ACHN (cell line): ENCODE measurements around the gene SUPT4H1.
"Not testable (repeated sequence)": the region's sequence is repeated elsewhere in the genome, so short reads cannot be mapped to it uniquely, and the experiment has no call there.

Experiments
- DNase-seq: peaks from one replicate; pipeline ENCODE4 v3.0.0-alpha.2; 2015
- in situ Hi-C: cut with HindIII; loops from 2 replicates; pipeline ENCODE4 v1.10.0; 2017; ENCODE audit warnings: low sequenced_read_pairs, low pct_ligation_motif_present, low pct_unique_long_range_greater_than_20kb

Gene SUPT4H1

DNA sequence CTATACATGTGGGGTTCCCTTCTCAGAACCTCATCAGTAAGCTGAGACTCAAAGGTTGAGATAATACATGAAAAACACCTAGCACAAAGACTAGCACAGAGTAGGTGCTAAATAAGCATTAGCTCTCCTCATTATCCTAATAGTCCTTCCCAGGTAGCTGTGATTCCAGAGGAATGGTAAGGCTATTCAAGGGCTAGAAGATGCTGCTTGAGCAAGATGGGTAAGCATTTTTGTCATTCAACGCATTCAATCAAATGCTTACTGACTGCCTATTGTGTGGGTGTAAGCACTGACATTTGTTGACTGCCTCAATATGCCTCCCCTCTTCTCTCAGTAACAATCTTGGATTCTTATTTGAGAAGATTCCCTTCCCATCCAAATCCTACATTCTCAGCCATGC lies 4.0 kb downstream of the SUPT4H1 start:
- in situ Hi-C loops: no loop called here
- DNase-seq: no peak

GRCh38 chr17:58345500-58345899 lies 6.5 kb downstream of the SUPT4H1 start:
- in situ Hi-C loops: no loop called here

GRCh38 chr17:58344791-58345157 lies 7.2 kb downstream of the SUPT4H1 start:
- in situ Hi-C loops: no loop called here
- DNase-seq: no peak

More at GRCh38 chr17:58345500-58345899, 6.5 kb downstream of the SUPT4H1 start:
- DNase-seq: no peak

DNA sequence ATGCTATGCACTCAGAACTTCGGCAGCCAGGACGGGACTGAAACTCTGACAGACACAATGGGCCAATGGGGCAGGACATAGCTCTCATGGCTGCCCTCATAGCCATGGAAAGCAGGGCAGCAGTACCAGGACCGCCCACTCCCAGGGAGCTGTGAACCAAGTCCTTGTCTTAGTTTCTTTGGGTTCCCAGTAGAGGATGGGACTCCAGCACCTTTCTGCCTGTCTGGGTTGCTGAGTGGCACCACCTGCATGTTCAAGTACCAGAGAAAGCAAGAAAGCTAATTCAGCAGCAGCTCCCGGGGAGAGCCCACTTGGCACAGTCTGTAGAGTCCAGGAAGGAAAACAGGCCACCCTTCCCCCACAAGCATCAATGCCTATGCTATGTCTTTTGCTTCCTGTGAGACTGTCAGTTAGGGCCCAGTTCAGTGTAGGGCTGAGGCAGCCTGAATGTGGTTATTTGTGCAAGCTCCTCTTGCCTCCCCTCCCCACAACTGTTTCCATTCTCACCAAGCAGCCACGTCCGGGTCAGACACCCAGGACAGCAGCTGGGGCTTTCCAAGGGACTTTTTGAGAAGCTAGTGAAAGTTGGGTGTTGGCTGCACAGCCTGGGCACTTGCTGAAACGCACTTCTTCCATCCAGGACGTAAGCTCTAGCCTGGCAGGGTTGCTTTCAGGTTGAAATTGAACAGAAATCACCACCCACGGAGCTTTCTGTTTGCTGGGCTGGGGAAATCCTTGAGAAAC lies 7.8 kb downstream of the SUPT4H1 start:
- DNase-seq: no peak
- in situ Hi-C loops: no loop called here

GRCh38 chr17:58343131-58343530 lies 8.9 kb downstream of the SUPT4H1 start:
- in situ Hi-C loops: no loop called here
- no peak for DNase-seq

DNA sequence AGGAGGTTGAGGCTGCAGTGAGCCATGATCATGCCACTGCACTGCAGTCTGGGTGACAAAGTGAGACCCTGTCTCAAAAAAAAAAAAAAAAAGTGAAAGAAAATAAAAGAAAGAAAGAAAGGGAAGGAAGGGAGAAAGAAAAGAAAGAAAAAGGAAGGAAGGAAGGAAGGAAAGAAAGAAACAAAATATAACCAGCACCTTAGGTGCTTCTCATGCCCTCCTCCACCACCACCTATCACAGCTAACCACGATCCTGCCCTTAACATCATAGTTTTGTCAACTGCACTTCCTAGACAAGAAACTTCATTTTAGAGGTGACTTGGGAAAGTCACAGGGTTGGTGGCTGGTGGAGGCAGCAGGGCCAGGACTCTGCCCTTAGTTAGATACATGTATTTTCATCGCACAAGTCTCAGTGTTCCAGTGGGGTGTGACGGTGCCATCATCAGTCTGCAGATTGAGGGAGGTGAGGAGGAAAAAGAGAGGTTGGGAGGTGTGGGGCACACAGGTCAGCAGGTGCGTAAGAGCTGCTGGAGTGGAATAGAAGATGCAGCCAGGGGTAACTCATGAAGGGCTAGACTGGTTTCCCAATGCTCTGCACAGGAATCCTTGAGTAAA lies 10.0 kb downstream of the SUPT4H1 start:
- DNase-seq: no peak
- in situ Hi-C loops: no loop called here

DNA sequence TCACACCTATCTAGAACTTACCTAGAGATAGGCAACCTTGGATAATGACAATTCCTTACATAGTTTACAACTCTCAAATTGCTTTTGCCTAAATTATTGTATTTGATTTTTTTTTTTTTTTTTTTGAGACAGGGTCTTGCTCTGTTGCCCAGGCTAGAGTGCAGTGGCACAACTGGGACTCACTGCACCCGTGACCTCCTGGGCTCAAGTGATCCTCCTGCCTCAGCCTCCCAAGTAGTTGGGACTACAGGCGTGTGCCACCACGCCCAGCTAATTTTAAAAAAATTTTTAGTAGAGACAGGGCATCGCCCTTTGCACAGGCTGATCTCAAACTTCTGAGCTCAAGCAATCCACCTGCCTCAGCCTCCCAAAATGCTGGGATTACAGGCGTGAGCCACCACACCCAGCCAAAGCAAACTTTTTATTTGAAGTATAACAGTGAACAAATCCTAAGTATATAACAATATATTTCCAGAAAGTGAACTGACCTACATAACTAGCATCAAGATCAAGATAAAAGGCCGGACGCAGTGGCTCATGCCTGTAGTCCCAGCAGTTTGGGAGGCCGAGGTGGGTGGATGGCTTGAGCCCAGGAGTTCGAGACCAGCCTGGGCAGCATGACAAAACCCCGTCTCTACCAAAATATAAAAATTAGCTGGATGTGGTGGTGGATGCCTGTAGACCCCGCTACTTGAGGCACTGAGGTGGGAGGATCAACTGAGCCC lies 10.7 kb downstream of the SUPT4H1 start:
- in situ Hi-C loops, DNase-seq: not testable (repeated sequence)

- DNase-seq: no peak
- in situ Hi-C loops: no loop called here
Measured at GRCh38 chr17:58340405-58340876, 11.6 kb downstream of the SUPT4H1 start.

DNA sequence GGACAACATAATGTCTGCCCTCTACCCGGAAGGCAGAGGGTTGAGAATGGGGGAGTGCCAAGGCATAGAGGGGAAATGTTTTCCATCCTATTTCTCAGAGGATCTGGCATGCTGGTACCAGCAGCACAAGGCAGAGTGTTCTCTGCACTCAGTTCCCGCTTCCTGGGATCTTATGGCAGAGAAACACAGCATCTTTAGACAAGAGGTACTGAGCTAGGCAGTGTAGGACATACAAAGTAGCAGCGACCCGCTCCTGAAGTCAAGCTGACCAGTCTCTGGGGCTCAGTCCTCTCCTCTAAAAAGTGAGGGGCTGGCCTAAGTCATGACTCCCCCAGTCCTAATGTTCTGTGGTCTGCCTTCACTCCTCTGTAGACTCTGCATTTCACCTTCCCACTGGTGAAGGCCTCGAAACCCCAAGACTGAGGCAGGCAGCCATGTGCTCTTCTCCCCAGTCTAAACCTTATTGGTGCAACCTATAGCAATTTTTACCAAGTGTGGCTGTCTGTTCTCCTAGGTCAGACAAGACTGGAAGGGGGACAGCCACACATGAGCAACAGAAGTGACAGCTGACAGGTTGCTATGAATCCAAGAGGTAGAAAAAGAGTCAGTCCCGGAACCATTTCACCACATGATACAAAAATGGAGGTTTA lies 12.1 kb downstream of the SUPT4H1 start:
- in situ Hi-C loops: no loop called here
- DNase-seq: no peak

GRCh38 chr17:58338841-58339754 lies 12.9 kb downstream of the SUPT4H1 start:
- in situ Hi-C loops: no loop called here
- peak; percentile 42 for DNase-seq

- no peak for DNase-seq
- in situ Hi-C loops: no loop called here
Measured at GRCh38 chr17:58338454-58338840, 13.6 kb downstream of the SUPT4H1 start.

DNA sequence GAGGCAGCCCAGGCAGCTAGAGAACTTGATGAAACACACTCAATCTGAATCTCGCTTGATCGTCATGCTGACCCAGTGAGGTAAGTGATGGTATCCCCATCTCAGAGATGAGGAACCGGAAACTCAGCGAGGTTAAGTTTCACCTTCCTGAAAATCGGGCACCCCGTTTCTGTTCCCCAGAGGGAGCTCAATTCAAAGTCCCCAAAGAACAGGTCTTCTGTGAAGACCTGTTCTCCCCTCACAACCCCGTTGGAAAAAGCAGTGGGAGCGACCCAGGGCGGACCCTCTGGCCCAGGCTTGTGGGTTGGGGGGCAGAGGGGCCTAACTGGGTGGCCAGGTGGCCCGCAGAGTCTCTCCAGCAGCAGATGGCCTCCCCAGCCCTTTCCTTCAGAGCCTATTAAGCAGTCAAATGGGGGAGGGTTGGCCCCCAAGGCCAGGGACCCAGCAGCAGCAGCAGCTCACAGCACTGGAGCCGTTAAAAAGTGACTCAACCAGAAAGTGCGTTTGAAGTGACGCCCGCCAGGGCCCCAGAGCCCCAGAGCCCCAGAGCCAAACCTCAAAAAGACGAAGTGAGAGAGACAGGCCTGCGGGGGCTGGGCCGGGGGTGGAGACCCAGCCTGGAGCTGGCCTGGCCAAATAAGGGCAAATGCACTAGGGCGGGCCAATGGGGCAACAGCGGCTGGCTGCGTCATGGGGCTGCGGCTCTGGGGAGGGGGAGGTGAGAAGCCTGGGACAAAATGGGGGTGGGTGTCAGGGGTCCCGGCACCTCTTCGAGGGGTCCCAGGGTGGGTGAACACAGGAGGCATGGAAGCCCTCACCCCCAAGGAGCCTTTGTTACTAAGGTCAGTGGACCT lies 14.2 kb downstream of the SUPT4H1 start:
- no peak for DNase-seq

DNA sequence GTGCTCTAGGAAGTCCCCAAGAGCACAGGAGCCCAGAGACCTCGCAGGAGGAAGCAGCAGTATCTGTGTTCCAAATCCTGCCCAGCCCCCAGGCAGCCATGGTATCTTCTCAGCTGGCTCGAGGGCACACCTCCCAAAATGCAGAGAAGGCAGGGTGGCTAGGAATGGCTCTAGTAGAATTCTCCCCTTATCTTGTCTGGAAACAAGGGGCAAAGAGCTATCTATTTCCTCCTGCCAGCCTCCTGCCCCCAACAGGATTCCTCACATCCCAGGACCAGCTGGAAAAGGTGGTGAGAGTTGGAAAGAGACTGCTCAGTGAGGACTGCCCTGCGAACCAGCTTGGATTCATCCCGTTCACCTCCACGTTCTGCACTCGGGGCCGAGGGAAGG lies 14.8 kb downstream of the SUPT4H1 start:
- in situ Hi-C loops: no loop called here

More for the DNA sequence above, 14.2 kb downstream of the SUPT4H1 start:
- in situ Hi-C loops: no loop called here

DNA sequence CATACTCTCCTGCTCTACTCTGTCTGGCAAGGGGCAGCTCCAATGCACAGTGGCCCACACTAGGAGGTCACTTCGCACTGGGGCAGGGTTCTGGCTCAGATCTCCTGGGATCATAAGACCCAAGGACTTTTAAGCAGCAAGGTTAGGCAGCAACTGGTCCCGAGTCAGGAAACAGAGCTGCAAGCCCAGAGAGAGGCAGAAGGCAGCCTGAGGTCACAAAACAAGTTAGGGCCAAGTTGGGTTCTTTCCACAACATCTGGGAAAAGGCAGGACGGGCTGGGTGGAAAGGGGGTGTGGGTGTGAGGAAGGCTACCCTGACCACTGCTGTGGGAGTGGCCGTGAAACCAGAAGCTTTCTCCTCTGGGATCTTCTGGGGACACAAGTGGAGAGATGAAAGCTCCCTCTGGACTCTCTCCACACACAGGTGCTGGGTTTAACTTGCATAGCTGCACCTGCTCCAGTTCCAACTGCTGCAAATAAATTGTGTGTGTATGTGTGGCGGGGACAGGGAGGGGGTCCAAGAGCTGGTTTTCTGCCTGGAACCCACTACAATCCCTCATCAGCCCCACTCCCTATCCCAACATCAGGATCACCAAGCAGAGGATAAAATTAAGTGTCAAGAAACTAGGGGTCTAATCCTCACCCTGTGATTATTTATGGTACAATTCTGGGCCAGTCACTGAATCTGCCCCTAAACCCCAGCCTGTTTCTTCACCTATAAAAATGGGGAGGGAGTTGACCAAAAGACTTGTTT lies 15.4 kb downstream of the SUPT4H1 start:
- no peak for DNase-seq
- in situ Hi-C loops: no loop called here

More for the DNA sequence above, 14.8 kb downstream of the SUPT4H1 start:
- no peak for DNase-seq

- DNase-seq: no peak
- in situ Hi-C loops: no loop called here
Measured at GRCh38 chr17:58335779-58336455, 16.1 kb downstream of the SUPT4H1 start.

- DNase-seq: no peak
- in situ Hi-C loops: no loop called here
Measured at GRCh38 chr17:58335061-58335731, 16.8 kb downstream of the SUPT4H1 start.
